DND-41 (cell line): ENCODE measurements around the gene VGLL2.

Experiments used
- ATAC-seq: fragments of 200-7000 bp; cut with Tn5 transposase; 3 replicates; pipeline ENCODE4 v1.9.1; 2021; ENCODE audit warnings: low read depth; ENCODE audit not compliant: insufficient read depth
- DNase-seq: peaks from one replicate; pipeline ENCODE4 v3.0.0-alpha.2; 2020
- H2AFZ ChIP-seq: 2 replicates; pipeline ENCODE4 v1.6.0; 2012; ENCODE audit warnings: low read depth, low read length
- H3K27ac ChIP-seq: 2 replicates; pipeline ENCODE4 v1.5.1; 2012; ENCODE audit warnings: low read length, inconsistent platforms
- H3K27me3 ChIP-seq: fragments of 200-600 bp; sonication (generic); 2 replicates; pipeline ENCODE4 v1.6.0; 2012; ENCODE audit warnings: low read length, mild to moderate bottlenecking, inconsistent platforms; ENCODE audit not compliant: insufficient read depth, poor library complexity
- H3K36me3 ChIP-seq: 2 replicates; pipeline ENCODE4 v1.5.1; 2012; ENCODE audit warnings: low read length, inconsistent platforms; ENCODE audit not compliant: insufficient read depth
- H3K4me1 ChIP-seq: 2 replicates; pipeline ENCODE4 v1.5.1; 2012; ENCODE audit warnings: mild to moderate bottlenecking, low read length; ENCODE audit not compliant: insufficient read depth
- H3K4me2 ChIP-seq: 2 replicates; pipeline ENCODE4 v1.6.0; 2012; ENCODE audit warnings: mild to moderate bottlenecking, moderate library complexity, low read length, inconsistent platforms; ENCODE audit not compliant: insufficient read depth
- H3K4me3 ChIP-seq, 2 experiments: fragments of 200-600 bp in 1 of 2; shearing (Covaris generic) in 1 of 2; 2 replicates each; pipeline ENCODE4 v1.5.1; 2012 to 2016; ENCODE audit warnings: inconsistent platforms in 2 of 2, low read length in 2 of 2, mild to moderate bottlenecking in 2 of 2, low read depth in 1 of 2, moderate library complexity in 1 of 2
- H3K79me2 ChIP-seq: 2 replicates; pipeline ENCODE4 v1.6.0; 2012; ENCODE audit warnings: low read length, inconsistent platforms; ENCODE audit not compliant: insufficient read depth
- H3K9ac ChIP-seq: 2 replicates; pipeline ENCODE4 v1.6.0; 2012; ENCODE audit warnings: low read depth, mild to moderate bottlenecking, inconsistent platforms, low read length, moderate library complexity
- H3K9me3 ChIP-seq: 2 replicates; pipeline ENCODE4 v1.5.1; 2012; ENCODE audit warnings: low read length, moderate library complexity, mild to moderate bottlenecking, inconsistent platforms; ENCODE audit not compliant: insufficient read depth, severe bottlenecking
- H4K20me1 ChIP-seq: 2 replicates; pipeline ENCODE4 v1.6.0; 2012; ENCODE audit warnings: low read length; ENCODE audit not compliant: insufficient read depth
- CTCF ChIP-seq: IDR thresholded peaks from 2 replicates; pipeline ENCODE4 v1.5.1; 2012; ENCODE audit warnings: borderline replicate concordance, low read length, moderate library complexity, mild to moderate bottlenecking; ENCODE audit not compliant: poor library complexity, severe bottlenecking; ENCODE audit errors: extremely low read depth
- EZH2 ChIP-seq: IDR thresholded peaks from 3 replicates; pipeline ENCODE4 v1.6.1; 2012; ENCODE audit warnings: borderline replicate concordance, low read depth, mild to moderate bottlenecking, moderate library complexity, low read length, inconsistent platforms; ENCODE audit not compliant: severe bottlenecking

The VGLL2 gene

GRCh38 chr6:117304446-117304845 is 39.1 kb downstream of the VGLL2 start:
- no peaks in the 10 kb centered on the region for H4K20me1 ChIP-seq
- no peak overlapping the region for H3K9ac ChIP-seq
- H2AFZ ChIP-seq: no peak overlapping the region
- H3K4me2 ChIP-seq: no peak overlapping the region
- no peaks in the 10 kb centered on the region for H3K36me3 ChIP-seq
- H3K4me3 ChIP-seq: no peak overlapping the region
- DNase-seq: no peak
- no peaks in the 10 kb centered on the region for H3K9me3 ChIP-seq
- H3K4me1 ChIP-seq: no peaks in the 10 kb centered on the region
- TF ChIP-seq CTCF (no peak), EZH2 (no peak)
- no peak for ATAC-seq
- no peaks in the 10 kb centered on the region for H3K27me3 ChIP-seq
- H3K27ac ChIP-seq: no peak overlapping the region
- H3K79me2 ChIP-seq: no peaks in the 10 kb centered on the region

- H3K27me3 ChIP-seq: no peaks in the 10 kb centered on the region
- TF ChIP-seq EZH2 (no peak), CTCF (no peak)
- no peak for ATAC-seq
Measured at GRCh38 chr6:117306227-117306790, 41.0 kb downstream of the VGLL2 start.

DNA sequence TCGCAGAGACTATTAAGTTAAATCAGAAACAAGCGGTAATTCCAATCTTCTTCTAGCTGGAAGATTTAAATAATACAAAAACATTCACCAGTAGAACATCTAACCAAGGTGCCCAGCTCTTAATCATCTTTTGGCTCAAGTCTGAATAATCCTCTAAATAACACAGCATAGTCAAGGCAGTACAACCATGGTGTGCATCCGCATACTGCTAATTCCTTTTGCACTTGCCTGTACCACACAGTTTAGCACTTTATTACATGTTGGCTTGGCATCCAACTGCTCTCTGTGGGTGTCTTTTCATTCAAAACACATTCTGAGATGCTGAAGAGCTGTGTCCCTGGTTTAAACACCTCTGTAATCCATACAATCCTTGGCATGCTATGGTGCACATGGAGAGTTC is 42.3 kb downstream of the VGLL2 start:
- Histone ChIP-seq H3K27ac (no peak overlapping the region), H3K9ac (no peak overlapping the region), H3K9me3 (no peaks in the 10 kb centered on the region), H3K79me2 (no peaks in the 10 kb centered on the region), H3K4me3 (no peak overlapping the region), H3K4me2 (no peak overlapping the region), H3K4me1 (no peaks in the 10 kb centered on the region), H3K27me3 (no peaks in the 10 kb centered on the region), H2AFZ (no peak overlapping the region), H4K20me1 (no peaks in the 10 kb centered on the region), H3K36me3 (no peaks in the 10 kb centered on the region)
- ATAC-seq (no peak), DNase-seq (no peak)
- TF ChIP-seq CTCF (no peak), EZH2 (no peak)

More at GRCh38 chr6:117306227-117306790, 41.0 kb downstream of the VGLL2 start:
- H4K20me1 ChIP-seq: no peaks in the 10 kb centered on the region
- H3K79me2 ChIP-seq: no peaks in the 10 kb centered on the region
- no peak overlapping the region for H2AFZ ChIP-seq
- no peak overlapping the region for H3K27ac ChIP-seq
- H3K4me2 ChIP-seq: no peak overlapping the region
- no peak overlapping the region for H3K9ac ChIP-seq
- no peak for DNase-seq
- H3K4me1 ChIP-seq: no peaks in the 10 kb centered on the region
- H3K36me3 ChIP-seq: no peaks in the 10 kb centered on the region
- no peaks in the 10 kb centered on the region for H3K9me3 ChIP-seq
- H3K4me3 ChIP-seq: no peak overlapping the region

DNA sequence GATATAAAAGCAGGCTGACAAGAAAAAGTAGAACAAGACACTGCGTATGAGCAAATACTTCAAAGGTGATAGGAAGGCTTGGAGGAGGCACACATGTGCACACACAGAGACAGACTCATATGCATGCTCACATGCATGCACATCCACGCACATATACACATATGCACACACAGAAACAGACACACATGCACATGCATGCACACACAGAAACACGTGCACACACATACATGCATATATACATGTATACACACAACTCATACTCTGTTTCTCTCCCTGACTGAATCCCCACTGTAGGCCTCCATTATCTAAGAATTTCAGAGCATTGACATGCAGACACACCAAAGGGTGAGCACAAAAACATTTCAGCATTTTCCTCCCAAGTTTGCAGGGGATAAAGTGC is 43.7 kb downstream of the VGLL2 start:
- no peak overlapping the region for H3K9ac ChIP-seq
- H2AFZ ChIP-seq: no peak overlapping the region
- no peak overlapping the region for H3K27ac ChIP-seq
- no peak overlapping the region for H3K4me2 ChIP-seq
- H3K4me3 ChIP-seq: no peak overlapping the region
- no peaks in the 10 kb centered on the region for H3K4me1 ChIP-seq
- DNase-seq (no peak), ATAC-seq (no peak)
- H4K20me1 ChIP-seq: no peaks in the 10 kb centered on the region
- H3K9me3 ChIP-seq: no peaks in the 10 kb centered on the region
- no peaks in the 10 kb centered on the region for H3K79me2 ChIP-seq
- TF ChIP-seq EZH2 (no peak), CTCF (no peak)
- H3K36me3 ChIP-seq: no peaks in the 10 kb centered on the region
- peaks cover under 1% of the 10 kb centered on the region for H3K27me3 ChIP-seq
